Measurements from ENCODE around the gene PAGR1.

Gene PAGR1

DNA sequence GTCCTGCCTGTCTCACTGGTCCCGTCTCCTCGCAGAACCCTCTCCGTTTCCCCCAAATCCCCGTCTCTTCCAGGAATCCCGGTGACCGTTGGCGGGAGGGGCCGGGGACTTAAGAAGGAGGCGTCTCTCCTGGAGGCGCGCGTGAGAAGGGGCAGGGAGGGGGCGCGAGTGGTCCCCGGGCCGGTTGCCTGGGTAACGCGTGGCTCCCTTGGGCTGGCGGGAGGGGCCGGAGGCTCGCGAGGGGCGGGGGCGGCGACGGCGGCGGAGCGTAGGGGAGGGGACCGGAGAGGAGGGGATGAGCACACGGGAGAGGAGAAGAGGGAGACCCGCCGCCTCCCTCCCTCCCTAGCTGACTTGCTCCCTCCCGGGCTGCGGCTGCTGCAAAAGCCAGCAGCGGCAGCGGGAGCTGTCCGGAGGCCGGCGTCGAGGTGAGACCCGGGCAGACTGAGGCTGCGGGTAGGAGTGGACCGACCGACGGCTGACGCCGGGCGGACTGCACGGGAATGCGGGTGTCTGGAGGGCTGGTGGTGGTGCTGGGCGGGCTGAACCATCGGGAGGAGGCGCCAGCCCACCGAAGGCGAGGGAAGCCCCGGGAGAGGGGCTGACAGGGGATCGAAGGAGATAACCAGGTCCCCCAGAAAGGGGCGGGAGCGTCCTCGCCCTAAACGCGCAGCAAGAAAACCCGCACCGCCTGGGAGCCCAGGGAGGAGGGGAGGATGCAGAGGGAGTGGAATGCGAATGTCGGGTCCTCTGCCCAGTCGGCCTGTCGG is 3.9 kb upstream of the PAGR1 start, which contains the start of gene PRRT2:
Gene PRRT2, plus strand, starts transcription at position 298 of the 770 bp plus-strand sequence. CDS start 862 bp downstream, outside the sequence.
- Histone ChIP-seq H3K4me1 (ENCODE audit: control insufficient read depth, insufficient read depth, low read length) (peaks cover 11% of the 10 kb centered on the region), H3K9me3 (ENCODE audit: control insufficient read depth, insufficient read depth, low read depth, low read length) (no peaks in the 10 kb centered on the region), H3K4me3 (ENCODE audit: low read depth, low read length) (peak within 1 kb of the TSS; percentile 53), H3K36me3 (ENCODE audit: control insufficient read depth in 2 of 2, insufficient read depth in 1 of 2, low read length in 2 of 2) (peaks cover 0 to 36% of the 10 kb centered on the region in 2 experiments; a peak in 2 of 3 replicates), H3K27ac (ENCODE audit: extremely low read depth, low read depth, low read length) (peak within 1 kb of the TSS; percentile 100)
- POLR2A ChIA-PET, result interaction anchor here (0.5 to 2.4 kb wide), 13 partner anchors 8 to 279 kb away, joined by 3 to 10 read pairs (median 5); partner anchors contain the start of genes CDIPT, KIF22, MVP and TAOK2
- CTCF ChIA-PET, result interaction anchor here (0.7 to 1.6 kb wide), 3 partner anchors 15 to 184 kb away, joined by 3 to 9 read pairs (median 3); no protein-coding TSS in a partner anchor
- TF ChIP-seq KLF7 (tag by site-specific recombination; IDR thresholded peaks at IDR 0.05; ENCODE audit: borderline replicate concordance) (no peak), ZNF221 (tag by site-specific recombination; IDR thresholded peaks at IDR 0.05; ENCODE audit: borderline replicate concordance) (no peak), ZNF747 (tag by site-specific recombination; IDR thresholded peaks at IDR 0.05) (no peak), SETDB1 (IDR thresholded peaks at IDR 0.05; ENCODE audit: insufficient read length, low read length) (no peak), TCF7L2 (IDR thresholded peaks at IDR 0.05; ENCODE audit: borderline replicate concordance, low read depth, low read length) (no peak)
- TF ChIP-seq, protein P1, sequence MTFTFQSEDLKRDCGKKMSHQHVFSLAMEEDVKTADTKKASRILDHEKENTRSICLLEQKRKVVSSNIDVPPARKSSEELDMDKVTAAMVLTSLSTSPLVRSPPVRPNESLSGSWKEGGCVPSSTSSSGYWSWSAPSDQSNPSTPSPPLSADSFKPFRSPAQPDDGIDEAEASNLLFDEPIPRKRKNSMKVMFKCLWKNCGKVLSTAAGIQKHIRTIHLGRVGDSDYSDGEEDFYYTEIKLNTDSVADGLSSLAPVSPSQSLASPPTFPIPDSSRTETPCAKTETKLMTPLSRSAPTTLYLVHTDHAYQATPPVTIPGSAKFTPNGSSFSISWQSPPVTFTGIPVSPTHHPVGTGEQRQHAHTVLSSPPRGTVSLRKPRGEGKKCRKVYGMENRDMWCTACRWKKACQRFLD (tag by site-specific recombination; IDR thresholded peaks at IDR 0.05), result no peak
- TF ChIP-seq, protein P2, sequence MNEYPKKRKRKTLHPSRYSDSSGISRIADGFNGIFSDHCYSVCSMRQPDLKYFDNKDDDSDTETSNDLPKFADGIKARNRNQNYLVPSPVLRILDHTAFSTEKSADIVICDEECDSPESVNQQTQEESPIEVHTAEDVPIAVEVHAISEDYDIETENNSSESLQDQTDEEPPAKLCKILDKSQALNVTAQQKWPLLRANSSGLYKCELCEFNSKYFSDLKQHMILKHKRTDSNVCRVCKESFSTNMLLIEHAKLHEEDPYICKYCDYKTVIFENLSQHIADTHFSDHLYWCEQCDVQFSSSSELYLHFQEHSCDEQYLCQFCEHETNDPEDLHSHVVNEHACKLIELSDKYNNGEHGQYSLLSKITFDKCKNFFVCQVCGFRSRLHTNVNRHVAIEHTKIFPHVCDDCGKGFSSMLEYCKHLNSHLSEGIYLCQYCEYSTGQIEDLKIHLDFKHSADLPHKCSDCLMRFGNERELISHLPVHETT (tag by site-specific recombination; IDR thresholded peaks at IDR 0.05), result no peak
- TF ChIP-seq, protein P3, sequence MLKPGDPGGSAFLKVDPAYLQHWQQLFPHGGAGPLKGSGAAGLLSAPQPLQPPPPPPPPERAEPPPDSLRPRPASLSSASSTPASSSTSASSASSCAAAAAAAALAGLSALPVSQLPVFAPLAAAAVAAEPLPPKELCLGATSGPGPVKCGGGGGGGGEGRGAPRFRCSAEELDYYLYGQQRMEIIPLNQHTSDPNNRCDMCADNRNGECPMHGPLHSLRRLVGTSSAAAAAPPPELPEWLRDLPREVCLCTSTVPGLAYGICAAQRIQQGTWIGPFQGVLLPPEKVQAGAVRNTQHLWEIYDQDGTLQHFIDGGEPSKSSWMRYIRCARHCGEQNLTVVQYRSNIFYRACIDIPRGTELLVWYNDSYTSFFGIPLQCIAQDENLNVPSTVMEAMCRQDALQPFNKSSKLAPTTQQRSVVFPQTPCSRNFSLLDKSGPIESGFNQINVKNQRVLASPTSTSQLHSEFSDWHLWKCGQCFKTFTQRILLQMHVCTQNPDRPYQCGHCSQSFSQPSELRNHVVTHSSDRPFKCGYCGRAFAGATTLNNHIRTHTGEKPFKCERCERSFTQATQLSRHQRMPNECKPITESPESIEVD (tag by site-specific recombination; IDR thresholded peaks at IDR 0.05), result no peak
- TF ChIP-seq, protein P4, sequence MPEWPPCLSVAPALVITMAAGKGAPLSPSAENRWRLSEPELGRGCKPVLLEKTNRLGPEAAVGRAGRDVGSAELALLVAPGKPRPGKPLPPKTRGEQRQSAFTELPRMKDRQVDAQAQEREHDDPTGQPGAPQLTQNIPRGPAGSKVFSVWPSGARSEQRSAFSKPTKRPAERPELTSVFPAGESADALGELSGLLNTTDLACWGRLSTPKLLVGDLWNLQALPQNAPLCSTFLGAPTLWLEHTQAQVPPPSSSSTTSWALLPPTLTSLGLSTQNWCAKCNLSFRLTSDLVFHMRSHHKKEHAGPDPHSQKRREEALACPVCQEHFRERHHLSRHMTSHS (tag by site-specific recombination; IDR thresholded peaks at IDR 0.05), result no peak

DNA sequence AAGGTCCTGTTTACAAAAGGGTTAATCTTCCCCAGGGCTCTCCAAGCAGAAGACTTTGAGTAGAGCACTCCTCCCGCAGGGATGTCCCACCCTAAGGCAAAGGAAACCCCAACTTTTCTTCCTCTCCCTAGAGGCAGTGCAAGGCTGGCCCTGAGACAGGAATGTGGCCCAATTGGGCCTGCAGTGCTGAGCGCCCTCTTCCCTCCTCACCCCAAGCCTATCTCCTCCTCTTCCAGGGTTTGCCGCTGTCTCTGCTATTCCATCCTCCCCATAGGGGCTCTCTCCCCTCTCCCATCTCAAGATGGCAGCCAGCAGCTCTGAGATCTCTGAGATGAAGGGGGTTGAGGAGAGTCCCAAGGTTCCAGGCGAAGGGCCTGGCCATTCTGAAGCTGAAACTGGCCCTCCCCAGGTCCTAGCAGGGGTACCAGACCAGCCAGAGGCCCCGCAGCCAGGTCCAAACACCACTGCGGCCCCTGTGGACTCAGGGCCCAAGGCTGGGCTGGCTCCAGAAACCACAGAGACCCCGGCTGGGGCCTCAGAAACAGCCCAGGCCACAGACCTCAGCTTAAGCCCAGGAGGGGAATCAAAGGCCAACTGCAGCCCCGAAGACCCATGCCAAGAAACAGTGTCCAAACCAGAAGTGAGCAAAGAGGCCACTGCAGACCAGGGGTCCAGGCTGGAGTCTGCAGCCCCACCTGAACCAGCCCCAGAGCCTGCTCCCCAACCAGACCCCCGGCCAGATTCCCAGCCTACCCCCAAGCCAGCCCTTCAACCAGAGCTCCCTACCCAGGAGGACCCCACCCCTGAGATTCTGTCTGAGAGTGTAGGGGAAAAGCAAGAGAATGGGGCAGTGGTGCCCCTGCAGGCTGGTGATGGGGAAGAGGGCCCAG is 3.0 kb upstream of the PAGR1 start:
- POLR2A ChIA-PET, result interaction anchor here (0.9 to 1.4 kb wide), 2 partner anchors 8 to 22 kb away, joined by 3 to 6 read pairs; partner anchors contain the start of genes KIF22 and MVP
- CTCF ChIA-PET, result interaction anchor here (0.6 to 1.2 kb wide), 3 partner anchors 12 to 36 kb away, joined by 3 to 5 read pairs (median 4); no protein-coding TSS in a partner anchor
- Histone ChIP-seq H3K4me1 (ENCODE audit: control insufficient read depth, insufficient read depth, low read length) (peaks cover 11% of the 10 kb centered on the region), H3K36me3 (ENCODE audit: control insufficient read depth in 2 of 2, insufficient read depth in 1 of 2, low read length in 2 of 2) (peaks cover 7 to 31% of the 10 kb centered on the region in 2 experiments), H3K27ac (ENCODE audit: extremely low read depth, low read depth, low read length) (no peak overlapping the region; the same call in 1 of the 2 replicates), H3K4me3 (ENCODE audit: low read depth, low read length) (peak overlapping the region; percentile 53), H3K9me3 (ENCODE audit: control insufficient read depth, insufficient read depth, low read depth, low read length) (no peaks in the 10 kb centered on the region)
- no peak for TF ChIP-seq ZNF510 (tag by site-specific recombination; IDR thresholded peaks at IDR 0.05; ENCODE audit: insufficient replicate concordance)
- TF ChIP-seq, protein P5, sequence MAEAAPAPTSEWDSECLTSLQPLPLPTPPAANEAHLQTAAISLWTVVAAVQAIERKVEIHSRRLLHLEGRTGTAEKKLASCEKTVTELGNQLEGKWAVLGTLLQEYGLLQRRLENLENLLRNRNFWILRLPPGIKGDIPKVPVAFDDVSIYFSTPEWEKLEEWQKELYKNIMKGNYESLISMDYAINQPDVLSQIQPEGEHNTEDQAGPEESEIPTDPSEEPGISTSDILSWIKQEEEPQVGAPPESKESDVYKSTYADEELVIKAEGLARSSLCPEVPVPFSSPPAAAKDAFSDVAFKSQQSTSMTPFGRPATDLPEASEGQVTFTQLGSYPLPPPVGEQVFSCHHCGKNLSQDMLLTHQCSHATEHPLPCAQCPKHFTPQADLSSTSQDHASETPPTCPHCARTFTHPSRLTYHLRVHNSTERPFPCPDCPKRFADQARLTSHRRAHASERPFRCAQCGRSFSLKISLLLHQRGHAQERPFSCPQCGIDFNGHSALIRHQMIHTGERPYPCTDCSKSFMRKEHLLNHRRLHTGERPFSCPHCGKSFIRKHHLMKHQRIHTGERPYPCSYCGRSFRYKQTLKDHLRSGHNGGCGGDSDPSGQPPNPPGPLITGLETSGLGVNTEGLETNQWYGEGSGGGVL (tag by site-specific recombination; IDR thresholded peaks at IDR 0.05), result no peak
- TF ChIP-seq, protein P6, sequence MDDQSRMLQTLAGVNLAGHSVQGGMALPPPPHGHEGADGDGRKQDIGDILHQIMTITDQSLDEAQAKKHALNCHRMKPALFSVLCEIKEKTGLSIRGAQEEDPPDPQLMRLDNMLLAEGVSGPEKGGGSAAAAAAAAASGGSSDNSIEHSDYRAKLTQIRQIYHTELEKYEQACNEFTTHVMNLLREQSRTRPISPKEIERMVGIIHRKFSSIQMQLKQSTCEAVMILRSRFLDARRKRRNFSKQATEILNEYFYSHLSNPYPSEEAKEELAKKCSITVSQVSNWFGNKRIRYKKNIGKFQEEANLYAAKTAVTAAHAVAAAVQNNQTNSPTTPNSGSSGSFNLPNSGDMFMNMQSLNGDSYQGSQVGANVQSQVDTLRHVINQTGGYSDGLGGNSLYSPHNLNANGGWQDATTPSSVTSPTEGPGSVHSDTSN (CRISPR knock-in tag; IDR thresholded peaks at IDR 0.05), result no peak
- no peak for TF ChIP-seq ZNF544 (tag by site-specific recombination; IDR thresholded peaks at IDR 0.05)
- TF ChIP-seq GLI2 (tag by site-specific recombination; IDR thresholded peaks at IDR 0.05; ENCODE audit: borderline replicate concordance, low read depth), result no peak
